ENCODE results near the gene AQP6.
"Not testable (repeated sequence)": the region's sequence is repeated elsewhere in the genome, so short reads cannot be mapped to it uniquely, and the experiment has no call there.

The AQP6 gene

DNA sequence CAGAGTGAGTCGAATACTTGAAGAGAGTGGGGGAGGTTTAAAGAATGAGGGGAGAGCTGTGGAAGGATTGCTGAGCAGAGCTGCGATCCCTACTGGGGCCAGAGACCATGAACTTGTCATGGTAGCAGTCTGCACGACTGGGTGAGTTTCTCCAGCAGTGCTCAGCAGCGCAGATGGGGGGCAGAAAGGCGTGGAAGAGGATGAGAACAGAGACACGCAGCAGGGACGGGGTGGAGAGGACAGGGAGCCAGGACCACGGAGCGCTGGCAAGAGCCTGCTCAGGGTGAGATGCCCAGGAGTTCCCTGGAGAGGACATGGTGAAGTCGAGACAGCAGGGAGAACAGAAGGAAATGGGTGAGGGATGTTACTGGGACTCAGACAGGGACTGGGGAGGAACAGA is 2.1 kb upstream of the AQP6 start:
- no peak for DNase-seq (ENCODE audit: low spot score)

DNA sequence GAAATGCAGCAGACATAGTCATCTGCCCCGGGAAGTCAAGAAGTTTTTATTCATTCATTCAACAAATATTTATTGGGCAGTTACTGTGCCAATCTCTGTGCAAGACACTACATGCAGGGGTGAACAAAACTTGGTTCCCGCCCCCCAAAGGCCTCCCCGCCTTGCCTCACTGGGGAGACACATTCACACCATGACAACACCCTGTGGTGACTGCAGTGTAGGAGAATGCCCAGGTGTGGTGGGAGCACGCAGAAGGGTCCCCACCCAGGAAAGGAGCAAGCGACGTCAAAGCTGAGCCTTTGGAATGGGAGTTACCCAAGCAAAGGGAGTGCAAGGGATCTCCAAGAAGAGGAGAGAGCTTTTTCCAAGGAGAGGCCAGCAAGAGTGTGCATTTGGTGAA is 1.6 kb upstream of the AQP6 start:
- DNase-seq (ENCODE audit: low spot score): no peak

GRCh38 chr12:49972129-49972528 is 618 bp upstream of the AQP6 start:
- DNase-seq (ENCODE audit: low spot score): peak; percentile 54

DNA sequence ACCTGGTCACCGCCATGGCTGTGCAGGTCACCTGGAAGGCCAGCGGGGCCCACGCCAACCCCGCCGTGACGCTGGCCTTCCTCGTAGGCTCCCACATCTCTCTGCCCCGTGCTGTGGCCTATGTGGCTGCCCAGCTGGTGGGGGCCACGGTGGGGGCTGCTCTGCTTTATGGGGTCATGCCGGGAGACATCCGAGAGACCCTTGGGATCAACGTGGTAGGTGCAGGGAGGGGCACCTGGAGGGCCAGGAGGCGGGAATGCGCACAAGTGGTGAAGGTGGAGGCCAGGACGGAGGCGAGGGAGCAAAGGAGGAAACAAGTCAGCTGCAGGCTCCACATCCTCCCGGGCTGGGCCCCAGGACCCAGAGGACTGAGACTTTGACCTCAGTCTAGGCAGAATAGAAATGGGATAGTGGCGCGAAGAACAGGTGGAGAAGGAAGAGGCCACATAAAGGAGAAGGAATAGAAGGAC is 649 bp downstream of the AQP6 start:
- DNase-seq (ENCODE audit: low spot score): no peak

- peak; percentile 95 for DNase-seq (ENCODE audit: low spot score)
These were observed 1.5 kb downstream of the AQP6 start for GRCh38 chr12:49974231-49974675.

DNA sequence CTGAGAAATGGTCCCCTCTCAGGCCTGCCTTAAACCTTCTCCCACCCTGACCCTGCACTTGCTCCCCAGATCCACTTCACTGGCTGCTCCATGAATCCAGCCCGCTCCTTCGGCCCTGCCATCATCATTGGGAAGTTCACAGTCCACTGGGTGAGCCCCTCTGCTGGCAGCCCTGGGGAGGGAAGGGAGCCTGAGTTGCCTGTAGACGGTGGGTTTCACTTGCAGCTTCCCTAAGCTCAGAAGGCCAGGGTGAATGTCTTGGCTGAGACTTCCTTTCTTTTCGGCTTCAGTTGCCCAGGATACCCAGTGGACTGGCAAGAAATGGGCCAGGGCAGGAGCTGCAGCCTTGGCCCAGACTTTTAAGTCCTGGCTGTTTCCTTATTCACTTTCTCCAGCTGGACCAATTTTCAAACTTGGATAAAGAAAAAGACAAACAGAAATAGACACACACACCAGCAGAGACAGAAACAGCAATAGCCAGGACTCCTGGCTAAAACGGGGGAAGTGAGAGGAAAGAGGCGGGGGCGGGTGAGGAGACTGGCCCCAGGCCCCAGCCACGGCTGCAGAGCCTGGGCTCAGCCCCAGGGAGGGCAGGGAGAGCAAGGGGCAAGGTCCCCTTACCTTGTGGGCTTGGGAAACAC is 2.0 kb downstream of the AQP6 start:
- peak; percentile 76 for DNase-seq (ENCODE audit: low spot score)

- no peak for DNase-seq (ENCODE audit: low spot score)
These were observed 2.6 kb downstream of the AQP6 start for GRCh38 chr12:49975318-49975761.

DNA sequence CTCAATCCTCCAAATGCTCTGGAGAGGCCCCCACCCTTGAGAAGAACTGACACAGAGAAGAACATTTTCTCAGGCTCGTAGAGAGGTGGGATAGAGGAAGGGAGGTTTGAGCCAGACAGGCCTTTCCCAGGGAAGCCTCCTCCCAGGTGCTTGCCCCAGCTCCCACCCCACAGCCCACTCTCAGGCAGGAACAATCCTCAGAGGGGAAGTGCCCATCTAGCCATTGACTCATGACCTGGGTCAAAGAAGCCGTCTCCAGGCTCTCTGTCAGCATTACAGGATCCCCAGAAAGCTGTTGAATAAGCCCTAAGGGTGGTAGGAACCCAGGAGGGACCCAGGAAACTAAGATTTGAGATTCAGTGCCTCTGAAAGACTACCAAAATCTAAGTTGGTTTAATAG is 3.8 kb downstream of the AQP6 start:
- no peak for DNase-seq (ENCODE audit: low spot score)

- DNase-seq (ENCODE audit: low spot score): no peak
These were observed 5.4 kb downstream of the AQP6 start for GRCh38 chr12:49978125-49978524.

- peak; percentile 83 for DNase-seq (ENCODE audit: low spot score)
These were observed 6.4 kb downstream of the AQP6 start for GRCh38 chr12:49979016-49979586.

GRCh38 chr12:49979791-49980190 is 7.0 kb downstream of the AQP6 start:
- DNase-seq (ENCODE audit: low spot score): no peak

- no peak for DNase-seq (ENCODE audit: low spot score)
These were observed 8.0 kb downstream of the AQP6 start for GRCh38 chr12:49980501-49981349.

DNA sequence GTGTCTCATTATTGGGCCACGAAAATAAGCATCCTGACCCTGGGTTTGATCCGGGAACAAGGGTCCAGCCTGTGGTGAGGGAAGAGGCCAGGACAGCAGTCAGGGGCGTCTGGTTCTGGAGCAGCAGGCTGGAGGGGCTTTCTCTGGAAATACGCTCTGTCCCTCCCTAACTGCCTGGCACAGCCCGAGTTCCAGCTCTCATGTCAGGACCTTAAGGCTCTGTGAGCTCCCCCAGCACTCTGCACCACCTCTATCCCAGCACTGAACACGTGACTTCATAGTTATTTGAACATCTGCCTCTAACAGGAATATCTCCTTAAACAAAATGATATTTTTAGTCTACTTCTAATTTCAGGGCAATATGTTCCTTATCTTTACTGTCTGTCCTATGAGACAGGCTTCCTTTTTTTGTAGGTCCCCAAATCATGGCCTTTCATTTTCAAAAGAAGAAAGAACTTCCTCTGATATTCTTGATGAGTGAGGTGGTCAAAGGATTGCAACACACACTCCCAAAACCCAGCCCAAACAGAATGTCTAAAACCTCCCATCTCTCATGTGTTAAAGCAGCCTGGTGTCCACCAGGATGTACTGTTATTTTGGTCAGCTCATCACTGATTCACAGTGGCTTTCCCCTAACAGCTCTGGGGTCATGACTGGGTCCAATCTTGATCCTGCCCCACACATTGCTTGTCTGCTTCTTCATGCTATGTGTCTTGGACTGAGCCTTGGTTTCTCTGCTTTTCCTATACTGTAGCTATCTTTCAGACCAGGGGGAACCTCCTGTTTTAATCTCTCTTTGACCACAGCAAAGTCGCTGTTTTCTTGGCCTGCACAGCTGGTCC is 9.7 kb downstream of the AQP6 start:
- no peak for DNase-seq (ENCODE audit: low spot score)

GRCh38 chr12:49983892-49984291 is 11.1 kb downstream of the AQP6 start:
- peak; percentile 28 for DNase-seq (ENCODE audit: low spot score)

DNA sequence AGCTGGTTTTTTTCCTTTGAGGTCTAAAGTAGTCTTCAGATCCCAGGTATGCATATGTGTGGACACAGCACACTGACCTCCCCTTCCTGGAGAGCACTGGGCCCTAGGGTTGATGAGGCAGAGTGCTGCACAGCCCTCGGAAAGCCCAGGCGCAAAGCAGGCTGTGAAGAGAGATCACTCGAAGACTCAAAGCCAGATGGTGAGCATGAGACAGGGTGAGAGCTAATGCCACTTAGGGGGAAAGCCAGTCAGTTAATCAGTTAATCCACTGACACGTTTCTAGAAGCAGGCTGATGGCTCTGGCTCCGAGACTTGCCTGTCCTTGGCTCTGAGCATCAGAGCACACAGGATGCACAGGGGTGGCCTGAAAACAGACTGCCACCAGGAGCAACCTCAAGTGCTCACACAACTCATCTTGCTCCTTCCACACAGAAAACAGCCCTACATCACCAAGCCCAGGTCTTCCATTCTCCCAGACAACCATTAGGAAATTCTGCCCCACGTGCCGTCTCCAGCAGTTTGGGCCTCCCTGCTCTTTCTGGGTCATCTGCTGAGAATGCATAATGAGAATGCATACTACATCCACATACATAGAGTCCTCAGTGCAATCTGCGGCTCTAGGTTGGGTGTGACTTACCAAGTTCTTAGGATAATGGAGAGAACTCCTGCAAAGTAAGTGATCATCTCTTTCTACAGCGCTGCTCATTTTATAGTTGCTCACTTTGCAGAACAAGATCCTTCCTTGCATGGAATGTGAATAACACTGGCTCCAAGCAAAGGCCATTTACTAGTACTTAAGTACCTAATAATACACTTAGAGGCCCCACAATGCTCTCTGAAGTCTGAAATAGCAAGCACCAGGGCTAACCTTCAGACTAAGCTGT is 12.0 kb downstream of the AQP6 start:
- DNase-seq (ENCODE audit: low spot score): no peak

- no peak for DNase-seq (ENCODE audit: low spot score)
These were observed 13.2 kb downstream of the AQP6 start for GRCh38 chr12:49985981-49986380.

GRCh38 chr12:49986476-49986875 is 13.7 kb downstream of the AQP6 start:
- DNase-seq (ENCODE audit: low spot score): not testable (repeated sequence)

DNA sequence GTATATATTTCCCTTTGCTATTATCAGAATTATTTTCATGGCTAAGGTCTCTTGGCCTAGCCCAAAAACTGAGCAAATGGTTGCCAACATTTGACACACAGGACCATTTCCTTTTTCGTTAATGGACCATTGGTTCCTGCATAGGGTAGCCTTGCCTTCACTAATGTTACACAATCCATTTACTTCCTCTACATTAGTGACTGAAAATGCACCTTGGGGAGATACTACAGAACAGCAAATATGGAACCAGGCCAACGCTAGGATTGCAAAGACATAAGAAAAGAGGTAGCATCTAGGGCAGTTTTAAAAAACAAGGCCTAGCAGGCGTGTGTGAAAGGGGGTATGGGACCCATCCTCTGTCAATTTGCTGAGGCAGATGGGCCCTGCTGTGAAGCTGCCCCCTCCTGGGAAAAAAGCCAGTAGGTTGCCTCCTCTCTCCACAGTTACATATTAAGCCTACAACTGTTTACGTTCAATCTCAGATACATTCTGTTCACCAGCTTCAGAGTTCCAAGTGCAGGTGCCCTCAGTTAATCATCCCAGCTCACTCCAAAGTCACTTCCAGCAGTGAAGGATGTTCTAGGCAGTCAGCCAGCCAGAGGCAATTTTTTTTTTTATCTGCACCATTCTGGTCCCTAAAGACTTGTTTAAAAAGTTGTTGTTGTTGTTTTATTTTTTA is 15.0 kb downstream of the AQP6 start:
- DNase-seq (ENCODE audit: low spot score): peak; percentile 27

DNA sequence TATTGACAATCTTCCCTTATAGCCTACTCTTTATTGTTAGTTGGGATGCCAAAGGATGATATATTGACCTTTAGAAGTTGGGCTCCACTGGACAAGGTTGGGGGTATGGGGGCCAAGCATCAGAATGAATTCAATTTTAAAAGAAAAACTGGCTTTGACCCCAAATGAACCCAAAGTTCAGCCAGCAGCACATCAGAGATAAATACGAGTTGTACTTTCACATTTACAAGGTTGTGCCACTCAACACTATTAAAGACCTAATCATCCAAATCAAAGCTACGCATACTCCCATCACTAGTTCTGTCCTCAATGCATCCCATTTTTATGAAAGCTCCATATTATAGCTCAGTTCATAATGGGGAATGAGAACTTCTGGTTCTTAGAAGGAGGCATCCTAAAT is 16.7 kb downstream of the AQP6 start:
- not testable (repeated sequence) for DNase-seq (ENCODE audit: low spot score)

- DNase-seq (ENCODE audit: low spot score): no peak
These were observed 17.5 kb downstream of the AQP6 start for GRCh38 chr12:49990273-49990672.
